GM21529 (cell line): ENCODE measurements around the gene NUP153.

Source experiments
- ATAC-seq: cut with Tn5 transposase; IDR thresholded peaks from one replicate; pipeline ENCODE4 v1.9.1; 2021; ENCODE audit not compliant: unreplicated experiment

The NUP153 gene

DNA sequence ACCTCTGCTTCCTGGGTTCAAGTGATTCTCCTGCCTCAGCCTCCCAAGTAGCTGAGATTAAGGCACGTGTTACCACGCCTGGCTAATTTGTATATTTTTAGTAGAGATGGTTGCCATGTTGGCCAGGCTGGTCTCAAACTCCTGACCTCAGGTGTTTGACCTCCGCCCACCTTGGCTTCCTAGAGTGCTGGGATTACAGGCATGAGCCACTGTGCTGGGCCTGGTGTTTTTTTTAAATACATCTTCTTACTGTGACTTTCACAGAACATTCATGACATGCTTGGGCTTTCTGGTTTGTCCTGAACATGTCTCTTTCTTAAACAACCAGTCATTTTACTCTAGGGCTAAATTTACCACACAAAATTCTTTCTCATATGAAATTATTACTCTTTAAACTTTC lies 141.3 kb downstream of the NUP153 start:
- ATAC-seq, result no peak
